Measurements from ENCODE around the gene CEP295NL.
"Not testable (repeated sequence)": the region's sequence is repeated elsewhere in the genome, so short reads cannot be mapped to it uniquely, and the experiment has no call there.

The CEP295NL gene

GRCh38 chr17:78884876-78885667 lies 17.9 kb downstream of the CEP295NL start:
- DNase-seq: no peak

- DNase-seq: no peak
Observed at GRCh38 chr17:78884148-78884825, 18.7 kb downstream of the CEP295NL start.

- no peak for DNase-seq
Observed at GRCh38 chr17:78883533-78884131, 19.4 kb downstream of the CEP295NL start.

- DNase-seq: no peak
Observed at GRCh38 chr17:78883089-78883532, 19.9 kb downstream of the CEP295NL start.

GRCh38 chr17:78882540-78883088 lies 20.4 kb downstream of the CEP295NL start:
- no peak for DNase-seq

GRCh38 chr17:78879635-78880186 lies 23.3 kb downstream of the CEP295NL start:
- DNase-seq: peak; percentile 26

- DNase-seq: no peak
Observed at GRCh38 chr17:78878871-78879527, 24.0 kb downstream of the CEP295NL start.

- DNase-seq: no peak
Observed at GRCh38 chr17:78878261-78878660, 24.7 kb downstream of the CEP295NL start.

GRCh38 chr17:78876954-78877517 lies 26.0 kb downstream of the CEP295NL start:
- DNase-seq: not testable (repeated sequence)

- no peak for DNase-seq
Observed at GRCh38 chr17:78876094-78876597, 26.9 kb downstream of the CEP295NL start.

GRCh38 chr17:78875363-78876093 lies 27.5 kb downstream of the CEP295NL start:
- DNase-seq: no peak

- no peak for DNase-seq
Observed at GRCh38 chr17:78873519-78874340, 29.3 kb downstream of the CEP295NL start.

- DNase-seq: no peak
Observed at GRCh38 chr17:78872486-78872885, 30.5 kb downstream of the CEP295NL start.

GRCh38 chr17:78870621-78871020 lies 32.4 kb downstream of the CEP295NL start:
- DNase-seq: no peak

GRCh38 chr17:78868391-78868790 lies 34.6 kb downstream of the CEP295NL start:
- no peak for DNase-seq

- DNase-seq: not testable (repeated sequence)
Observed at GRCh38 chr17:78867046-78867445, 36.0 kb downstream of the CEP295NL start.

GRCh38 chr17:78865682-78866390 lies 37.2 kb downstream of the CEP295NL start:
- DNase-seq: peak; percentile 54

GRCh38 chr17:78864117-78864516 lies 38.9 kb downstream of the CEP295NL start:
- DNase-seq: no peak

All from activated naive CD4-positive, alpha-beta T cell treated with anti-CD3 and anti-CD28 coated beads, Interleukin-2, amount 50 U/mL, for 16 hours (primary cell).